Measurements from ENCODE around the gene IRF2.

DNA sequence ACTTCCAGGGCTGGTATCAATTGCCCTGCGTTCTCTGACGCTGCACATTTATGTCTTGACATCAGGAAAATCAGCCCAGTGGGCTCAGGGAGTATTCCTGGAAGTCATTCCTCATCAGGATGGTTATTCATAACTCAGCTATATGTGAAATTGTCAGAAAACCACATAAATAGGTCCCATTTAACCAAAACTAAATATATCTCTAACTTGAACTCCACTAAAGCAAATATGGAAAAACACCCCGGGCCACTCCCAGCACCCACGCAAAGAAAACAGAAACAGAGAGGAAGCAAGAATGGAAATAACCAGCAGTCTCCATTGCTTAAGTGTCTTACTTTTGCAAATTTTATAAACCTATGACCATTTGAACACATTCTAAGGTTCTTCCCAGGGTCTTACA lies 112.0 kb downstream of the IRF2 start:
- TF ChIP-seq EZH2 (IDR thresholded peaks at IDR 0.05; ENCODE audit: borderline replicate concordance, low read depth, low read length, severe bottlenecking): no peak
- TF ChIP-seq CTCF (IDR thresholded peaks at IDR 0.05; ENCODE audit: borderline replicate concordance, extremely low read depth, low read length, poor library complexity, severe bottlenecking): no peak

Measured in DND-41 (cell line).